H1 (cell line): ENCODE measurements around the gene LMTK3. TPM values are rescaled to one million over a fixed set of nuclear protein-coding genes. Genes with fewer than 3 reads are reported as not detected.

Experiments used
- BACH1 ChIP-seq: IDR thresholded peaks from 2 replicates; pipeline ENCODE4 v1.6.1; 2012; ENCODE audit warnings: low read length, improper control_type of control experiment
- CREB1 ChIP-seq: IDR thresholded peaks from 2 replicates; pipeline ENCODE4 v1.6.1; 2012; ENCODE audit warnings: inconsistent platforms
- HDAC2 ChIP-seq, 2 experiments: fragments of 300-600 bp in 1 of 2; sonication (generic) in 1 of 2; IDR thresholded peaks; 2 replicates each; pipeline ENCODE4 v1.6.1; 2011 to 2012; ENCODE audit warnings: low read depth in 2 of 2, low read length in 2 of 2, mild to moderate bottlenecking in 2 of 2, moderate library complexity in 2 of 2, borderline replicate concordance in 1 of 2, inconsistent platforms in 1 of 2
- KDM4A ChIP-seq: IDR thresholded peaks from one replicate; pipeline ENCODE4 v1.7.1; 2012; ENCODE audit warnings: low read depth, mild to moderate bottlenecking, moderate library complexity, low read length, inconsistent platforms; ENCODE audit not compliant: severe bottlenecking
- POLR2AphosphoS5 ChIP-seq: IDR thresholded peaks from 2 replicates; pipeline ENCODE4 v1.6.1; 2011; ENCODE audit warnings: low read depth, low read length
- RNF2 ChIP-seq: fragments of 200-900, 300-1000 bp; sonication (generic); IDR thresholded peaks from 2 replicates; pipeline ENCODE4 v1.7.1; 2016; ENCODE audit warnings: borderline replicate concordance, low read depth, mild to moderate bottlenecking, antibody characterized with exemption, low read length; ENCODE audit not compliant: poor library complexity, severe bottlenecking; ENCODE audit errors: missing control alignments
- TAF1 ChIP-seq: IDR thresholded peaks from 2 replicates; pipeline ENCODE4 v1.6.1; 2011; ENCODE audit warnings: mild to moderate bottlenecking, low read depth, low read length
- TBP ChIP-seq: IDR thresholded peaks from 2 replicates; pipeline ENCODE4 v1.6.1; 2011; ENCODE audit warnings: low read depth, low read length, improper control_type of control experiment
- polyA plus RNA-seq, 7 experiments: library from polyadenylated mRNA; depleted of rRNA in 3 of 7; stranded (reverse) in 5 of 7; unstranded in 2 of 7; fragments of >200 nt in 5 of 7; fragments of 200-250 nt in 2 of 7; gene quantifications; 1 replicate in 5 of 7; 2 replicates in 1 of 7; 4 replicates in 1 of 7; pipeline versions ENCODE4 v1.2.1 to v1.2.3, GENCODE V29; 2011 to 2013; ENCODE audit warnings: missing spikeins in 2 of 7, mixed read lengths in 2 of 7
- total RNA-seq: library from RNA; stranded (reverse); fragmentation: NEBNext Ultra II Directional; extraction: Animal tissue kit (Norgen Biotek cat#: 25700); gene quantifications from 2 replicates; pipeline ENCODE4 v1.2.1, GENCODE V29; 2021
- TF ChIP-seq, protein P1 (sequence below): IDR thresholded peaks from 2 replicates; pipeline ENCODE4 v1.6.1; 2011; ENCODE audit warnings: low read length, improper control_type of control experiment
- TF ChIP-seq, protein P2 (sequence below): IDR thresholded peaks from 2 replicates; pipeline ENCODE4 v1.6.1; 2011; ENCODE audit warnings: low read depth, mild to moderate bottlenecking, low read length; ENCODE audit not compliant: insufficient read depth

Gene LMTK3
- total and polyA plus RNA-seq, 2 of the 8 experiments (the other 6 are each of a cell fraction or from before 2014, with no cell fraction given): 2.7 to 12.4 TPM

DNA sequence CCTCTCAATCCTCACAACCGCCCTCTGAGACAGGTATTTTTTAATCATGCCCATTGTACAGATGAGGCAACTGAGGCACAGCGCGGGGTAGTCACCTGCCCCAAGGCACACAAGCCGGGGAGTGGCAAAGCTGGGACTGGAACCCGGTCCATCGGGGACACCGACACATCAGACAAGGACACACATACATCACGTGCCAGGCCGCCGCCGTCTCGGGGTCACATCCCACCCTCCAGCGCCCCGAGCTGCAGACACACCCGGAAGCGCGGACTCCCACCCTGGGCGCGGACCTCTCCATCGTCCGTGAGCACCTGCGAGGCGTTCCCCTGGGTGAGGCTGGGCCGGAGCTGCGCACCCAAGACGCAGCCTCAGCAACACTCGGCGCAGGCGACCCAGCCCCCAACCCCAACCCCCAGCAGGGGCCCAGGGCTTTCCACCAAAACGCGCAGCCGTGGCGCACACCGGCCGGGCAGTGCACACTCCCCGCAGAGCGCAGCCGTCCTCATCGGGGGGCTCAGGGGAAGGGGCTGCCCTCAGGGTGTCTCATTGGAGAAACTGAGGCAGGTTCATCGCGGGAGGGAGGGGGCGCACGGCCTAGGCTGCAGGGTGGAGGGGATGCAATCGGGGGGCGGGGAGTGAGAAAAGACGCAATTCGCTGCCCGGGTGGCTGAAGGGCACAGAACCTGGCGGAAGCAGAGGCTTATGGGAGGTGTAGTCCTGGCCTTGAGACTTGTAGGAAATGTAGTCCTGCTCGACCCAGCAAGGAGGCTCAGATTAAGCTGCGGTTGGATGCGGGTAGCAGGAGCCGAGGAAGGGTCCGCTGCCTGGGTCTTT lies 1.9 kb upstream of the LMTK3 start (continued):
- TF ChIP-seq, protein P1, sequence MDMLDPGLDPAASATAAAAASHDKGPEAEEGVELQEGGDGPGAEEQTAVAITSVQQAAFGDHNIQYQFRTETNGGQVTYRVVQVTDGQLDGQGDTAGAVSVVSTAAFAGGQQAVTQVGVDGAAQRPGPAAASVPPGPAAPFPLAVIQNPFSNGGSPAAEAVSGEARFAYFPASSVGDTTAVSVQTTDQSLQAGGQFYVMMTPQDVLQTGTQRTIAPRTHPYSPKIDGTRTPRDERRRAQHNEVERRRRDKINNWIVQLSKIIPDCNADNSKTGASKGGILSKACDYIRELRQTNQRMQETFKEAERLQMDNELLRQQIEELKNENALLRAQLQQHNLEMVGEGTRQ: peak; percentile 47
- TF ChIP-seq RNF2 (no peak), POLR2AphosphoS5 (no peak), BACH1 (no peak), TAF1 (peak; percentile 77), KDM4A (peak; percentile 87), CREB1 (peak; percentile 47; the same call in 1 of the 2 replicates), HDAC2 (IDR thresholded peaks at IDR 0.05; ENCODE audit: borderline replicate concordance in 1 of 2, low read depth in 2 of 2, low read length in 2 of 2) (peak in 1 of 2 experiments; percentile 98; a peak in 1 of 4 replicates), TBP (peak; percentile 51; the same call in 1 of the 2 replicates)
- TF ChIP-seq, protein P2, sequence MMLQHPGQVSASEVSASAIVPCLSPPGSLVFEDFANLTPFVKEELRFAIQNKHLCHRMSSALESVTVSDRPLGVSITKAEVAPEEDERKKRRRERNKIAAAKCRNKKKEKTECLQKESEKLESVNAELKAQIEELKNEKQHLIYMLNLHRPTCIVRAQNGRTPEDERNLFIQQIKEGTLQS: no peak
